Smooth muscle cell (in vitro differentiated cells): ENCODE results near the gene ADAM10. TPM values are rescaled to one million over a fixed set of nuclear protein-coding genes. Genes with fewer than 3 reads are reported as not detected.
A peak's percentile ranks its signal among the peaks of the same experiment; 100 is the strongest.

Source experiments
- DNase-seq: peaks from one replicate; lab custom pipeline; 2025; ENCODE audit not compliant: unreplicated experiment; lab: John Stamatoyannopoulos, UW
- H2AFZ ChIP-seq: fragments of 200-600 bp; sonication (generic); 2 replicates; pipeline ENCODE4 v1.6.0; 2016; ENCODE audit warnings: antibody characterized with exemption, low read depth, mild to moderate bottlenecking
- H3F3A ChIP-seq: fragments of 200-600 bp; sonication (generic); 2 replicates; pipeline ENCODE4 v1.6.0; 2017; ENCODE audit warnings: antibody characterized with exemption, low read depth
- H3K27ac ChIP-seq: fragments of 200-600 bp; sonication (generic); 2 replicates; pipeline ENCODE4 v1.5.1; 2016; ENCODE audit warnings: low read depth, mild to moderate bottlenecking
- H3K27me3 ChIP-seq: fragments of 200-600 bp; sonication (generic); 2 replicates; pipeline ENCODE4 v1.6.1; 2016; ENCODE audit warnings: low read depth, mild to moderate bottlenecking
- H3K36me3 ChIP-seq: fragments of 200-600 bp; sonication (generic); 2 replicates; pipeline ENCODE4 v1.5.1; 2016; ENCODE audit warnings: low read depth
- H3K4me1 ChIP-seq: fragments of 200-600 bp; sonication (generic); 2 replicates; pipeline ENCODE4 v1.5.1; 2016; ENCODE audit warnings: low read depth
- H3K4me2 ChIP-seq: fragments of 200-600 bp; sonication (generic); 2 replicates; pipeline ENCODE4 v1.6.0; 2016; ENCODE audit warnings: mild to moderate bottlenecking
- H3K4me3 ChIP-seq: fragments of 200-600 bp; sonication (generic); 2 replicates; pipeline ENCODE4 v1.5.1; 2016; ENCODE audit warnings: mild to moderate bottlenecking
- H3K79me2 ChIP-seq: fragments of 200-600 bp; sonication (generic); 2 replicates; pipeline ENCODE4 v1.6.0; 2016; ENCODE audit warnings: low read depth, mild to moderate bottlenecking
- H3K9ac ChIP-seq: fragments of 200-600 bp; sonication (generic); 2 replicates; pipeline ENCODE4 v1.6.0; 2016; ENCODE audit warnings: low read depth
- H3K9me3 ChIP-seq: fragments of 200-600 bp; sonication (generic); replicated peaks from 2 replicates; pipeline ENCODE4 v1.5.1; 2016; ENCODE audit warnings: low read depth
- H4K20me1 ChIP-seq: fragments of 200-600 bp; sonication (generic); 2 replicates; pipeline ENCODE4 v1.6.0; 2016; ENCODE audit warnings: low read depth
- WGBS: methylation state at CpG from one replicate; pipeline ENCODE4 v1.1.7; 2016; ENCODE audit warnings: low lambda C conversion rate; 5-methylcytosine and 5-hydroxymethylcytosine counted together
- polyA plus RNA-seq: library from polyadenylated mRNA; unstranded; fragments of >200 nt; fragmentation: Nextera tagmentation; extraction: Ambion mirVana; gene quantifications from 2 replicates; pipeline ENCODE4 v1.2.1, GENCODE V29; 2016
- total RNA-seq: library from RNA; depleted of rRNA; stranded (reverse); fragments of >200 nt; gene quantifications from 2 replicates; pipeline ENCODE4 v1.2.3, GENCODE V29; 2014
- TF ChIP-seq, protein P1 (sequence below): fragments of 200-600 bp; sonication (generic); IDR thresholded peaks from 2 replicates; pipeline ENCODE4 v1.5.1; 2017; ENCODE audit warnings: borderline replicate concordance, mild to moderate bottlenecking, antibody characterized with exemption; ENCODE audit not compliant: insufficient read depth, poor library complexity, severe bottlenecking

ADAM10 gene
- total and polyA plus RNA-seq, 2 experiments from 2014 or later = 168 to 200 TPM

DNA sequence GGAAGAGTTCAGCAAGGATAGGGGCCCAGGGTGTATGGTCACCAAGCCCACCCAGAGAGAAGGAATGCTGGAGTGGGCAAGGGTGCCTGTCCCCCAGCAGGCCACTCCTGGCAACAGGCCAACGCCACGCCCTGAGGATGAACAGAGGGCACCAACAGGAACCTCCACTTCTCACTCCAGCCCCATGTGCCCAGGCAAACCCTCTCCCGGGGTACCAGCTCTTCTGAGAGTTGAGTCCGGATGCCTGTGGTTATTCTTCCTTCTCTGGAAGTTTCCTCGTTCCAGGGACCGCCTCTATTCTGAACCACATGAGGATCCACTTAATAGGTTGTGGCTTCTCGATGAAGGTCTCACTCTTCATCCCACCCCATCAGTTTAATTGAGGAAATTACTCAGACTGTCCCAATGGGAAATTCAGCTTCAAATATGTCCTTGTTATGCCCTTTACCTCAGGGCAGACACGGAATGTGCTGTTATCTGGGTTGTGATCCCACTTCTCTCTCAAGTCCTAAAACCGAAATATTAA lies 203.4 kb downstream of the ADAM10 start:
- Histone ChIP-seq H3K79me2 (no peaks in the 10 kb centered on the region), H3K4me2 (no peak overlapping the region), H3K27me3 (no peaks in the 10 kb centered on the region), H3K9me3 (no peaks in the 10 kb centered on the region), H3K4me3 (no peak overlapping the region), H3K4me1 (peaks cover 19% of the 10 kb centered on the region), H3F3A (peaks cover 35% of the 10 kb centered on the region), H2AFZ (no peak overlapping the region), H3K9ac (no peak overlapping the region), H4K20me1 (no peaks in the 10 kb centered on the region), H3K36me3 (no peaks in the 10 kb centered on the region), H3K27ac (peak overlapping the region; percentile 79)
- TF ChIP-seq, protein P1, sequence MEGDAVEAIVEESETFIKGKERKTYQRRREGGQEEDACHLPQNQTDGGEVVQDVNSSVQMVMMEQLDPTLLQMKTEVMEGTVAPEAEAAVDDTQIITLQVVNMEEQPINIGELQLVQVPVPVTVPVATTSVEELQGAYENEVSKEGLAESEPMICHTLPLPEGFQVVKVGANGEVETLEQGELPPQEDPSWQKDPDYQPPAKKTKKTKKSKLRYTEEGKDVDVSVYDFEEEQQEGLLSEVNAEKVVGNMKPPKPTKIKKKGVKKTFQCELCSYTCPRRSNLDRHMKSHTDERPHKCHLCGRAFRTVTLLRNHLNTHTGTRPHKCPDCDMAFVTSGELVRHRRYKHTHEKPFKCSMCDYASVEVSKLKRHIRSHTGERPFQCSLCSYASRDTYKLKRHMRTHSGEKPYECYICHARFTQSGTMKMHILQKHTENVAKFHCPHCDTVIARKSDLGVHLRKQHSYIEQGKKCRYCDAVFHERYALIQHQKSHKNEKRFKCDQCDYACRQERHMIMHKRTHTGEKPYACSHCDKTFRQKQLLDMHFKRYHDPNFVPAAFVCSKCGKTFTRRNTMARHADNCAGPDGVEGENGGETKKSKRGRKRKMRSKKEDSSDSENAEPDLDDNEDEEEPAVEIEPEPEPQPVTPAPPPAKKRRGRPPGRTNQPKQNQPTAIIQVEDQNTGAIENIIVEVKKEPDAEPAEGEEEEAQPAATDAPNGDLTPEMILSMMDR = no peak
- 72% methylated on average over 9 of the region's 9 CpGs for WGBS
- DNase-seq = no peak

DNA sequence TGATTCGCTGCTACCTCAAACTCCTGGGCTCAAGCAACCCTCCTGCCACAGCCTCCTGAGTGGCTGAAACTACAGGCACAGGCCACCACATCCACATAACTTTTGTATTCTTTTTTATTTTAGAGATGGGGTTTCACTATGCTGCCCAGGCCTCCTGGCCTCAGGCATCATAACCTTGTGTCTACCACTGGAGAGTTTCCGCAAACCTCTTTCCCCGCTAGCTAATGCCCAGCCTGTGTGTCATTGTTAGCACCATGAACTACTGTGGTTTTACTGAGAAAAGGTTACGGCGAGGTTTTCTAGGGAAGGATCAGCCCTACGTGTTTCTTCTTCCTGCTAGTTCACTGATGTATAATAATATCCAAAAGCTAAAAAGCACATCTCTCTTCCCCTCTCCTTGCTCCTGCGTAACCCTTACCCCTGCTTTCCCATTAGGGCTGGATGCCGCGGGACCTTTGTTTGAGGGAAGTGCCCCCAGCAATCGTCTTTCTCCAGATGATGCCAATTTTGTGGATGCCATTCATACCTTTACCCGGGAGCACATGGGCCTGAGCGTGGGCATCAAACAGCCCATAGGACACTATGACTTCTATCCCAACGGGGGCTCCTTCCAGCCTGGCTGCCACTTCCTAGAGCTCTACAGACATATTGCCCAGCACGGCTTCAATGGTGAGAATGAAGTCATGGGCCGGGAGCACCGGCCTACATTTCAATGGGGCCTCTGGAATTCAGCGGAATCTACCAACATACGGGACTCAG lies 204.0 kb downstream of the ADAM10 start:
- H3K27me3 ChIP-seq = no peaks in the 10 kb centered on the region
- WGBS = 86% methylated on average over 18 of the region's 18 CpGs
- peaks cover 19% of the 10 kb centered on the region for H3K4me1 ChIP-seq
- peak overlapping the region; percentile 24 for H3K4me2 ChIP-seq
- no peaks in the 10 kb centered on the region for H3K9me3 ChIP-seq
- H3K27ac ChIP-seq = peak overlapping the region; percentile 79
- no peaks in the 10 kb centered on the region for H4K20me1 ChIP-seq
- no peaks in the 10 kb centered on the region for H3K36me3 ChIP-seq
- no peak overlapping the region for H3K9ac ChIP-seq
- no peaks in the 10 kb centered on the region for H3K79me2 ChIP-seq
- H2AFZ ChIP-seq = no peak overlapping the region
- H3F3A ChIP-seq = peaks cover 32% of the 10 kb centered on the region
- no peak for DNase-seq
- TF ChIP-seq, protein P1 = no peak
- H3K4me3 ChIP-seq = no peak overlapping the region

DNA sequence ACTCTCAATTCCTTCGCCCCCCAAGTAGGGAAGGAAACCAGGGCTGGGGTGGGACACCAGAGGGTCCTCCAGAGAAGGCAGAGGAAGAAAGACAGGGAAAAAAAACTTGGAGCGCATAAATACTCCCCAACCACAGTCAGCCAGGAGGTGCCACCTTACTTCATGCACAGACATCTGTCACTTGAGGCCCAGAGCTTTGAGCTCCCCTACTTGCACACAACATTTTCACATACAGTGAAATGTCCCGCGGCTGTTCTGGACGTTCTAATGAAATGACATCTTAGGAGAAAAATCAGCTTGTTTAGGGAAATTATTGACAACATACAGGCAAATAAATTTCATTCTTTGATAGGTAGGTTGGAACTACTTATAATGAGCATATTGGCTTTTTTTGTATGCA lies 204.8 kb downstream of the ADAM10 start:
- Histone ChIP-seq H3K4me2 (no peak overlapping the region), H3K79me2 (no peaks in the 10 kb centered on the region), H3K4me1 (peaks cover 16% of the 10 kb centered on the region), H3F3A (peaks cover 25% of the 10 kb centered on the region), H3K9ac (no peak overlapping the region), H3K9me3 (no peaks in the 10 kb centered on the region), H3K27me3 (no peaks in the 10 kb centered on the region), H3K36me3 (no peaks in the 10 kb centered on the region), H2AFZ (no peak overlapping the region), H3K4me3 (no peak overlapping the region), H4K20me1 (no peaks in the 10 kb centered on the region), H3K27ac (peak overlapping the region; percentile 79)
- DNase-seq = no peak
- 96% methylated on average over 5 of the region's 5 CpGs for WGBS
- TF ChIP-seq, protein P1 = no peak
